GM18909 (cell line): ENCODE measurements around the gene TSPAN14.

Source experiments
- ATAC-seq: cut with Tn5 transposase; IDR thresholded peaks from one replicate; pipeline ENCODE4 v1.9.1; 2021; ENCODE audit warnings: mild to moderate bottlenecking; ENCODE audit not compliant: unreplicated experiment, poor library complexity

The TSPAN14 gene

DNA sequence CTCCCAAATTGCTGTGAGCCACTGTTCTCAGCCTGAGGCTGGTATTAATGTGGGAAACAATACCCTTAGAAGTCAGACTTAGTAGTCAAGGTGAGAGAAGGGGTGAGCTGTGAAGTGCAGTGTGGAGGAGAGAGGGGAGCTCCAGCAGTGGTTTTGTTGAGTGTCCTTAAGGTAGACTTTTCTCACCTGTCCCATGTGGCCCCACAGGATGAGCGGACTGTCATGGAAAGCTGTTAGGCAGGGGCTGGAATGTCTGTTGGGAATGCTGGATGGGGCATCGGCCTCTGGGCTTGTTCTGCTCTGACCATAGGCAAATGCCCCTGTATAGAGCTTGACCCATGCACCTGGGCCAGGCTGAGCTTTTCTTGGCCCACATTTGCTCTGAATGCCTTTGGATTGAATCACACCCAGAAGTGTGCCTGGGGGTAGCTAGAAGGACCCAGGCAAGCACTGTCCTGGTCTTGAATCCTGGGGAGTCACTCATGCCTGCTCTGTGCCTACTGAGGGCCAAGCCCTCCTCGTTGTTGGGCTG lies 47.3 kb downstream of the TSPAN14 start:
- ATAC-seq, result no peak

DNA sequence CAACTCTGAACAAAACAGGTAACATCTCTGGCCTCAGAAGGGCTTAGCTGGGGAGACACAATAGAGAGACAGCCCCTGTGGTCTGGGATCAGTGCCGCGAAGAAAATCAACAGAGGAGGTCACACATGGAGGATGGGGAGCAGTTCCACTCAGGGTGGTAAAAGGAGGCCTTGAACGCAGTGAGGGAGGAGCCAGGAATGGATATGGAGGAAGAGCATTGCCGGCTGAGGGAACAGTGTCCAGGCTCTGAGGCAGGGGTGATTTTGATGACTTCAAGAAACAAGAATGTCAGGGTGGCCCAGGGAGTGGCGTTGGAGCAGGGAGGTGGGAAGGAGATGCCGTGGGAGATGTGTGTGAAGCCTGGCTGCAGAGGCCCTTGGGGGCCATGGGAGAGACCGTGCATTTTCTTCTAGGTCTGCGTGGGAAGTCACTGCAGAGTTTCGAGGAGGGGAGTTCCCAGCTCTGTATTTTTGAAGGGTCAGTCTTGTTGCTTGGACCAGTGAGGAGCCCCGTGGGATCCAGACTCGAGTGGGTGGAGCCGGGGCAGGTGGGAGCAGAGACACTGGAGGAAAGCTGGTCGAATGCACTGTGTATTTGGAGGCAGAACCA lies 47.9 kb downstream of the TSPAN14 start:
- no peak for ATAC-seq

GRCh38 chr10:80502621-80503583 lies 48.8 kb downstream of the TSPAN14 start:
- no peak for ATAC-seq

DNA sequence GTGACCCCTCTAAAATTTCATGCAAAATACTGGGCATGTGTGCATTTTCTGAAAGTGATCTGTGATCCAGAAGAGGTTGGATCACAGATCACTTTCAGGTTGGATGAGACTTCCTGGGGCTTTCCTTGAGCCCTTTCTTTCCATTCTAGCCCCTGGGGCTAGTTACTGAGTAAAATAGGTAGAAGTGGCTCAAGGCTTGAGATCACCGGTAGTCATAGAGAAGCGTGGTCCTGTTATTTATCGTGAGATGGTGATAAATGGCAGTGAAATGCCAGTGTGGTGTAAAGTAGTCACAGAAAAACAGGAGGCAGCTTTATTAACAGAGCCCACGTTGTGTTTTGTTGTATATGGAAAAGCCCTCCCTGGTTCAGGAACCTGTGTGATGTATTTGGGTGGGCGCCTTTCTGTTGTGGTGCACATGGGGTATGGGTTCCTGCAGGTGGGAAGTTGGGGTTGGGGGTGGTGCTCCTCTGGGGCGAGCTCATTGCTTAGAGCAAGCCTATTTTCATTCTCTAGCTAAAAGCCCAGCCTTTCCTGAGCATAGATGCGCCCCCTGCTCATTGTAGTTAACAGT lies 49.6 kb downstream of the TSPAN14 start:
- ATAC-seq, result no peak

DNA sequence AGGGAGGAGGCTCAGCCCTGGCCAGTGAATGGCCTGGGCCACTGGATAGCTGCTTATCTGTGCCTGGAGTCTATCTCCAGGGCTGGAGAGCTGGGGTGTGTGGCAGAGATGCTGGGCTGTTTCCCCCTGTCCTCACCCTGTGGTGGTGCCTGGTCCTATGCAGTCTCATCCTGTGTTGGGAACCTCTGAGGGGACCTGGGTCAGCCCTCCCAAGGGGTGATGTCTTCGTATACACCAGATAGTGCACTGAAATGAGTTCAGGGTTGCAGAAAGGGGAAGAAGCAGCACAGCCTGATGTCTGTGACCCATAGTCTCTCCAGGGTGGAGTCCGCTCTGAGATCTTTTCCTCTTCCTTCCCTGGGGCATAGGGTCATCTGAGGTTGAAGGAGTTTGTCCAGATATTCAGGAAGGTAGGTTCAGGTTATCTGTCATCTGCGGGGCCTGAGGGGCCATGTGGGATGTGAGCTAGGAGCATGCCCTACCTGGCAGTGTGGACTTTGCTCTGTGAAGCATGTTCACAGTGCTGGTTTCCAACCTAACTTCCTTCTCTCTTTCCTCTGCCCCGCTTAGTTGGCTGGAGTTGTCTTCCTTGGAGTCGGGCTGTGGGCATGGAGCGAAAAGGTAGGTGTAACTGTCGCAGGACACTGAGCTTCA lies 50.2 kb downstream of the TSPAN14 start:
- no peak for ATAC-seq

GRCh38 chr10:80504897-80505465 lies 50.9 kb downstream of the TSPAN14 start:
- no peak for ATAC-seq

GRCh38 chr10:80506189-80506575 lies 52.1 kb downstream of the TSPAN14 start:
- no peak for ATAC-seq

DNA sequence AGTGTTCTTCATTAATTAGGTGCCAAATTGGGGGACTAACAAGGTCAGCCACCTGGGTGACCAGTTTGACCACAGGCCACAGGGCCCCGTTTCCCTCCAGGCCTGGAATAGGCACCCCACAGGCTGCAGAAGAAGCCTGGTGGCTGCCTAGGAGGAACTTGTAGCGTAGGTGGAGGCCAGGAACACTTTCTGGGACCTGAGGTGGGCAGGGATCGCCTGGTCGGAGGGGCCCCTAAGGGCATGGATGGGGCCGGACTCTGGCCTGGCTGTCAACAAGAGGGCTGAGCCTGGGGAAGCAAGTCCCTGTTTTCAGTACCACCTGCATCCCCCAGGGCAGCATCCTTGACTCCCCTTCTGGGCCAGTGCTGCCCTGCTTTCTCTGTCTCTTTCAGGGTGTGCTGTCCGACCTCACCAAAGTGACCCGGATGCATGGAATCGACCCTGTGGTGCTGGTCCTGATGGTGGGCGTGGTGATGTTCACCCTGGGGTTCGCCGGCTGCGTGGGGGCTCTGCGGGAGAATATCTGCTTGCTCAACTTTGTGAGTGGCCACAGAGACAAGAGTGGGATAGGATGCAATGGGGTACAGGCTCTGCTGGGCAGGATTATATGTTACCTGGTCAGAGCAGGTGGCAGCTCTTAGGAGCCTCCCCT lies 52.9 kb downstream of the TSPAN14 start:
- no peak for ATAC-seq

- no peak for ATAC-seq
Measured at GRCh38 chr10:80509108-80509402, 54.9 kb downstream of the TSPAN14 start.

GRCh38 chr10:80509403-80510161 lies 55.5 kb downstream of the TSPAN14 start:
- no peak for ATAC-seq

DNA sequence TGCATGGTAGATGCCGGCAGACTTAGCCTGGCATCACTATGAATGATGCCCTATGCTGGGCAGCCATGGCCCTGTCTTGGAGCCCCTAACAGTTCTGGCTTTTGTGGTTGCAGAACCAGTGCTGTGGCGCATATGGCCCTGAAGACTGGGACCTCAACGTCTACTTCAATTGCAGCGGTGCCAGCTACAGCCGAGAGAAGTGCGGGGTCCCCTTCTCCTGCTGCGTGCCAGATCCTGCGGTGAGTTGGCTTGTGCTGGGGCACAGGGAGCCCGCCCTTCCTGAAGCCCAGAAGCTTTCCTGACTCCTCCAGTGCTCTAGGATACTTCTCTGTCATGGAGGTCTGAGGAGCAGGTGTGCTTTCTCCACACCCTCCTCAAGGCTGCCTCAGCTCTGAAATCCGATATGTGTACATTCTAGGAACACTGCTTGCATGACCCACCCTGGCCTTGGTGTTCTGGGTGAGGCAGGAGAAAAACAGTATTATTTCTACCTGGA lies 58.0 kb downstream of the TSPAN14 start:
- no peak for ATAC-seq

DNA sequence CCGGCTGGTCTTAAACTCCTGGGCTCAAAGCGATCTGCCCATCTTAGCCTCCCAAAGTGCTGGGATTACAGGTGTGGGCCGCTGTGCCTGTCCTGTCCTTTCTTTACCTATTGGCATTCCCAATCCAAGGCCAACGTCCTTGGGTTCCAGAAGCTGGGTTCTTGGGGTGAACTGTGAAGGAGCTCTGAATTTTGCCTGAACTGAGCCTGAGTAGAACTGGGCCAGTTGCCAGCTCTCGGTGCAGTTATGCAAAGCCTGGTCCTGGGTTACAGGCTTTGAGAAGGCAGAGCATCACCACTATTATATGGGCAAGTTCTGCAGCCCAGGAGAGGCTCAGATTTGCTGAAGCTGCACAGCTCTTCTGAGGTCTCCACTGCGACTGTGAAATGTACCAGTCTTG lies 59.0 kb downstream of the TSPAN14 start:
- no peak for ATAC-seq

DNA sequence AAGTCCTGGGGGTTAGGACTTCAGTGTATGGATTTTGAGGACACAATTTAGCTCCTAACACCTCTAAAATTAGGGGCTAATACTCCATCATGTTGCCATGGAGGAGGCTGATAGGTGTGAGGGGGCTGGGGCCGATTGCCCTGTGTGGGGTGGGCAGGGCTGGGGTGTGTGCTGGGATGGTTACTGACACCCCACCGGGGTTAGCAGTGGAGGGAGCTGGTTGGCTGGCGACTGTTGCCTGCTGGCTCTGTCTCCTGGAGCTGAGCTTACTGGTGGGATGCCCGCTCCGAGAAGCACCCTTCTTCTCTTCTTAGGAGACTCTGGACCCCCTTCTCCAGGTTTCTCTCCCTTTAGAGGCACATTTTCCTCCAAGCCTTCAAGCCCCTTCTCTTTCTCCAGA lies 61.4 kb downstream of the TSPAN14 start:
- no peak for ATAC-seq

DNA sequence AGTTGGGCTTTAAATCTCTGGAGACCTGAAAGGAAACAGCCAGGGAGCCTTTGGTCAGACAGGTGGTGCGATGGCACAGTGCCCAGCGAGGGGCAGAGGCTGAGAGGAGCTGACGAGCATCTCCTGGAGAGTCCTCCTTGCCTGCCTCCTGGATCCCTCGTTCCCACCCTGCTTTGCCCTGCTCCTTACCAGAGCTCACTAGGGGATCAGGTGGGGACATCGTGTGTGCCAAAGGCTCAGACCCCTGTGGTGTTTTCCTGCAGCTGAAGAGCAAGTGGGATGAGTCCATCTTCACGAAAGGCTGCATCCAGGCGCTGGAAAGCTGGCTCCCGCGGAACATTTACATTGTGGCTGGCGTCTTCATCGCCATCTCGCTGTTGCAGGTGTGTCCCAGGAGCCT lies 61.8 kb downstream of the TSPAN14 start:
- no peak for ATAC-seq

- ATAC-seq, result no peak
Measured at GRCh38 chr10:80516506-80517075, 62.5 kb downstream of the TSPAN14 start.

DNA sequence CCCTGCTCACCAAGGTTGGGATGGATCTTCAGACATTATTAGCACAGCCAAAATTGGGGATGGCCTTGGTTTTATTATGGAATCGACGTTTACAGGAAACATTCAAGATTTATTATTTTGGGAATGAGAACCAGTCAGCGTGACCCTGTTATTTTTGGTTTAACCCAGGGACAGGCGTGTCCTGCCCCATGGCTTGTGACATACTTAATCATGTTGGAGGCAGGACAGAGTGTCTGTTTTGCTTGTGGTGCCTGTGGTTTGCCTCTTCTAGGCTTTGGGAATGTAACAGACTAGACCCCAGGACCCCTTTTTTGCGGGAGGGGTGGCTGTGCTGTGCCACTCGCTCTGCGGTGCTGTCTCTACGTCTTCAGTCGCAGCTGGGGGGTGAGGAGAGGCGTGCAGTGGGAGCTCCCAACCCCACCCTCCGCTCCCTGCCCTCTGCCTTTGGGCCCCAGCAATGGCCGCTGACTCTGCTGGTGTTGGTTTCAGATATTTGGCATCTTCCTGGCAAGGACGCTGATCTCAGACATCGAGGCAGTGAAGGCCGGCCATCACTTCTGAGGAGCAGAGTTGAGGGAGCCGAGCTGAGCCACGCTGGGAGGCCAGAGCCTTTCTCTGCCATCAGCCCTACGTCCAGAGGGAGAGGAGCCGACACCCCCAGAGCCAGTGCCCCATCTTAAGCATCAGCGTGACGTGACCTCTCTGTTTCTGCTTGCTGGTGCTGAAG lies 63.5 kb downstream of the TSPAN14 start:
- ATAC-seq, result no peak

GRCh38 chr10:80518143-80518806 lies 64.2 kb downstream of the TSPAN14 start:
- ATAC-seq, result peak; percentile 50
